ENCODE measurements around the gene ZNF37A.
"Not testable (repeated sequence)": the region's sequence is repeated elsewhere in the genome, so short reads cannot be mapped to it uniquely, and the experiment has no call there.

Gene ZNF37A

DNA sequence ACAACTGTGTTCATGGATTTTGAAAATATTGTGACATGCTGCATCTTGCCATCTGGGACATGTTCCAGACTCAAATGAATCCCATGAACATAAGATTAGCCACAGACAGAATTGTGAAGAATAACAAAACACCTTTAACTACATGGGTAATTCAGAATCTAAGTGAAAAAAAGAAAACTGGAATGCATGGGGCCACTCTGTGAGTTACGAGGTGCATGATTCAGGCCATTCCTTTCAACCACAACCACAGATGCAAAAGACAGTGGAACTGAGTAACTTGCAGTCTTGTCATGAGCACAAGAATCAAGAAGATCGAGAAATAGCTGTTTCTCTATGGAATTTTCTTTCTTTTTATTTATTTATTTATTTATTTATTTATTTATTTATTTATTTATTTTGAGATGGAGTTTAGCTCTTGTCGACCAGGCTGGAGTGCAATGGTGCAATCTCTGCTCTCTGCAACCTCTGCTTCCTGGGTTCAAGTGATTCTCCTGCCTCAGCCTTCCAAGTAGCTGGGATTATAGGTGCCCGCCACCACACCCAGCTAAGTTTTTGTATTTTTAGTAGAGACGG, 56.8 kb downstream of the ZNF37A start:
- not testable (repeated sequence) for DNase-seq

DNA sequence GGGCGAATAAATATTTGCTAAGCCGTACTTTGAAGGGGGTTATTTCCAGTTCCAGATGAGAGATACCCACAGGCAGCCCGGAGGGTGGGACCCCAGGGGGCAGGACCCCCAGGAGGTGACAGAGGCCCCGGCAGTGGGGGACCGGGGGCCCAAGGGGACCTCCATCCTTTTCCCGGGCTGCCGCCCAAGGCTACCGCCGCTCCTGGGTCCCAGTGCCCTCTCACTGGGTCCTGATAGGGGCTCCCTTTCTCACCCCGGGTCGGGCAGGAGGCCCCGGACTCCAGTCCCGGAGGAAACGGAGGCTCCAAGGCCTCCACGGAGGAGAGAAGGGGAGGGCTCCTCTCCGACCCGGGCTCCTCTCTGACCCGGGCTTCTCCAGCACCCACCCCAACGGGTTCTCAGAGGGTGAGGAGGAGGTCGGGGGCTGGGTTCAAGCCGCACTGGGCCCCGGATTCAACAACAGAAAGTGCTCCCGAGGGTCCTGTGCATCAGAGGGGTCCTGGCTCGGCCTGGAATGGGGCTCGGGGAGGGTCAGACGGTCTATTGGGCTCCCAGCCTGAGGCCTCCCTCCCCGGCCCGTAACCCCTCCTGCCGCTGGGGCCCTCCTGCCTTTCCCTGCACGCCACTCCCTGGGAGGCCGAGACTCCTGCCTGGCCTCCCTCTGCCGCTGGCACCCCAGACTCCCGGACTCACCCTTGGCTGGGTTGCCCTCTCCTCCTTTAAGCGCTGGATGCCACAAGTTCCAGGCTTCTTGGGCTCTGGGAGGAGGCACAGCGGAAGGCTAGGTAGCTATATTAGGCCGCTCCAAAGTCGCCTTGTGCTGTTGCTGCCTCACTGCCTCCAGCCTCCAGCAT, 62.5 kb downstream of the ZNF37A start:
- DNase-seq: no peak

DNA sequence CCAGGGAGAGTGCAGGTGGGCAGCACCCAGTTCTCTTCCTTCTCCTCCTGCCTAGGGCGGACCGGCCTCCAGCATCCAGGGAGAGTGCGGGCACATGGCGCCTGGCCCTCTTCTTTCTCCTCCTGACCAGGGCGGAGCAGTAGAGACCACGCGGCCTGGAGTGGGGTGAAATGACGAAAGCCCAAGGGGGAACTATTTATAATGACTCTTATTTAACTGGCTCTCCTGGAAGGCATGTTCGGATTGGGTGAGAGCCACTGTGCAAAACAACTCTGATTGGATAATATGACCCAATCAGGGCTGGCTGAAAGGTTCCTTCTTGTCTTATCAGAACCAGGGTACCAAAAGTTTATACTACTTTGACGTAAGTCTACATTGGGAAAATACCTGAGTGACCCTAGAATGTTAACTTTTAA, 63.1 kb downstream of the ZNF37A start:
- DNase-seq: no peak

DNA sequence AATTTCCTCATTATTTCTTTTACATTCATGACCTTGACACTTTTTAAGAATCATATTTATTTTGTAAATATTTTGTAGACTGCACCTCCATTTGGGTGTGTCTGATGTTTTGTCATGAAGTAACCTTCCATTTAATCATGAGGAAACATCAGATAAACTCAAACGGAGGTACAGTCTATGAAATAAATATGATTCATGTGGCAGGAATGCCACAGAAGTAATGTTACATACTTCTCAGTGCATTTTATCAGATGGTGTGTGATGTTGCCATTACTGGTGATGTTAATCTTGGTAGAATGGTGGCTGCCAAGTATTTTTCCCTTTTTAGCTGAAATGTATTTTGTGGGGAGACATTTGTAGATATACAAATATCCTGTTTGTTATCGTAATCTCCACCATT, 64.9 kb downstream of the ZNF37A start:
- no peak for DNase-seq

DNA sequence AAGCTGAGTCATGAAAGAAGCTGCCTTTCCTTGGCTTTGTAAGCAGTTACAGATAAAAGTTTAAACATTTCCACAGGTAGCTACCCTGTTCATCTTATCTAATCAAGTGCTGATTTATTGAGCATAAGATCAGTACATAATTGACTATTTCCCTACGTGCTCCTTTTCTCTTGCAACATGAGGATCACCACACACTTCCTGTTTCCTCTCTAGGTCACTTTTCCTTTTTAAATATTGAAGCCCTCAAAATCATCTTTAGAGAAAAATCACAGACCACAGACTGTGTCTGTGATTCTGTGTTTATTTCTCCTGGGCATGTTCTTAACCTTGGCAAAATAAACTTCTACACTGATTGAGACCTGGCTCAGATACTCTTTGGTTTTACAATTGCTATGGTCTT, 69.5 kb downstream of the ZNF37A start:
- DNase-seq: no peak

DNA sequence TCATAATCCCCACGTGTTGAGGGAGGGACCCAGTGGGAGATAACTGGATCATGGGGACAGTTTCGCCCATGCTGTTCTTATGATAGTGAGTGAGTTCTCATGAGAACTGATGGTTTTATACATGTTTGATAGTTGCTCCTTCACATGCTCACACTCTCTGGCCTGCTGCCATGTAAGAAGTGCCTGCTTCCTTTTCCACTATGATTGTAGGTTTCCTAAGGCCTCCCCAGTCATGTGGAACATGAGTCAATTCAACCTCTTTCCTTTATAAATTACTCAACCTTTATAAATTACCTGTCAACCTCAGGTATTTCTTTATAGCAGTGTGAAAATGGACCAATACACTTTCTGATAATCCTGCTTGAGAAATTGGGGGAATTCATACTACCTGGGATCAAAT, 80.2 kb downstream of the ZNF37A start:
- no peak for DNase-seq

DNA sequence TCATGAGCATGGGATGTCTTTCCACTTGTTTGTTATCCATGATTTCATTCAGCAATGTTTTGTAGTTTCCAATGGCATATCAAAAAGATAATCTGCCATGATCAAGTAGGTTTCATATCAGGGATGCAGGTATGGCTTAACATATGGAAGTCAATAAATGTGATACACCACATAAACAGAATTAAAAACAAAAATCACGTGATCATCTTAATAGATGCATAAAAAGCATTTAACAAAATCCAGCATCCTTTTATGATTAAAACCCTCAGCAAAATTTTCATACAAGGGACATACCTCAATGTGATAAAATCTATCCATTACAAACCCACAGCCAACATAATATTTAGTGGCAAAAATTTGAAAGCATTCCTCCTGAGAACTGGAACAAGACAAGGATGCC, 90.3 kb downstream of the ZNF37A start:
- DNase-seq: no peak
